ENCODE measurements around the gene UBALD1.
A peak's percentile ranks its signal among the peaks of the same experiment; 100 is the strongest.

The UBALD1 gene

DNA sequence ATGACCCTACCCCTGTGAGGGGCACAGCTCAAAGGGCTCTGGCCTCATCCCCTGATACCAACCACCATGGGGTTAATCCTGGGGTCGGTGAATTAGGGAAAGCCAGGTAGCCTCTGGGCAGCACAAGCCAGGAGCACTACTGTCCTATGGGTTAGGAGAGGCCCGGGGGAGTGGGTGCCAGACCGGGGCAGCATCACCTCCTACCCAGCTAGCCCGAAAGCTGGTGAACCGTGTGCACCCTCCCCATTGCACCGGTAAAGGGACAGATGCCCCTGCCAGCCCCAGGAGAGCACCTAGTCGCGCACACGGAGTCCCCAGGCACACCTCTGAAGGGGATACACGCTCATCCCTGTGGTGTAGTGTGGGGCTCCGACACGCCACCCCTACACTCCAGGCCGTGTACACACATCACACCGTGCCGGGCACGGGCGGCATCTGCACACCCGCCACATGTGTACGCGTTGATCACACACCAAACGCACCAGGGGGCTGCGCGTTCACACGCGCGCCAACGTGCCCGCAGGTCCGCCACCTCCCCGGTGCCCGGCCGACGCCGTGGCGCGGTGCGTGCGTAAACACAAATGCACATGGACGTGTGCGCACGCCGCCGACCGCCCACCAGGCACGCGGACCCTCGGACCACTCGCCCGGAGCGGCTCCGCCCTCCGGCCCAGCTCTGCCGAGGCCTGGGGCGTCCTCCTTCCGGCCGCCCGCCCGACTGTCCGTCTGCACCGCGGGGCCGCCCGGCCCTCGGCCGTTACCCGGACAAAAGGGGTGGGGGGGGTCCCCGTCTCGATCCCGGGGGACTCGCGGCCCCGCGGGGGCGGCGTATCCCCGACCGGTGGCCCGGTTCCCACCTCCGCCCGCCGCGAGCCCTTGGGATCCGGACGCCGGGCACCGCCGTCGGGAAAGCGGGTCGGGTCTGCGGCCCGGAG is 785 bp downstream of the UBALD1 start:
- peak; percentile 18 to 19 for DNase-seq

DNA sequence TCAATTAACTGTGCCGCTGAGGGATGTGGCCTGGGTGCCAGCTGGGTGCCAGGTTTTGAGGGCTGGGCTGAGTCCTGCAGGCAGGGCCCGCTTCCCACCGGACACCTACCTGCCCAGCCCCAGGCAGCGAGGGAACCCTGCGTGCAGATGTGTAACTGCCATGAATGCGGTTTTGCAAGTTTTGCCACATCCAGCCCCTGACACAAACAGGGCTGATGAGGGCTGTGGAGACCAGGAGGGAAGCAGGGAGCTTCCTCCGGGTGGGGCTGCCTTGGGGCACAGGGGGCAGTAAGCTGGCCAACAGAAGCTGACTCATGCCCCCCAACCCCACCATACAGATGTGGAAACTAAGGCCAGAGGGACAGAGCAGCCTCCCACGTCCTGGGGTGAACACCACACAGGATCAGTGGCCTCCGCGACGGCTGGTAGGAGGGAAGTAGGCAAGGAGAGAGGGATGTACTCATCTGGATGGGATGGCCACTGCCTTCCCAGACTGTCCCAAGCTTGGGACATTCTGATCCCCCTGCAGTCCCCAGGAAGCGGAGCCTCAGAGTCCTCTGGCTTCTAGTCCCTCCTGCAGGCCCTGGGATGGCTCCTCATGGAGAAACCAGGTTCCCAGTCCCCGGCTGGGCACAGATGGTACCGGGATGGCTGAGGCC is 1.6 kb downstream of the UBALD1 start:
- no peak for DNase-seq

DNA sequence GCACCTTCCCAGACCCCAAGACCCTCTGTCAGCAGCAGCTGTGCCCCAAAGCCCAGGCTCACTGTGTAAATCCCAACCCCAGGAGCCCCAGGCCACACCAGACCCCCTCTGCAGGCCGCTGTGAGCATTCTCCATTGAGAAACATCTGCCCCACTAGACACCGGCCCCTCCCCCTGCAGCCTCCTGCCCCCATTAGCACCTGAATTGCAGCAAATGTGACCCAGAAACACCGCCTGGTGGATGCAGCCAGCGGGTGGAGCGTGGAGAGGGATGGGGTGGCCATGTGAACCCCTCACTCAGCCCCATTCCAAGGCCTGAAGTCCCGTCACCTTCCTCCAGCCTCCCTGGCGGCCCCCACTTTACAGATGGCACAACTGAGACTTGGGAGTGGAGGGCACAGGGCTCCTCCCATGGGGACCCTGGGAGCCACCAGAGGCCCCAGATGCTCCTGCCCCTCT is 2.2 kb downstream of the UBALD1 start:
- DNase-seq: no peak

GRCh38 chr16:4611337-4612021 is 3.2 kb downstream of the UBALD1 start:
- no peak for DNase-seq

DNA sequence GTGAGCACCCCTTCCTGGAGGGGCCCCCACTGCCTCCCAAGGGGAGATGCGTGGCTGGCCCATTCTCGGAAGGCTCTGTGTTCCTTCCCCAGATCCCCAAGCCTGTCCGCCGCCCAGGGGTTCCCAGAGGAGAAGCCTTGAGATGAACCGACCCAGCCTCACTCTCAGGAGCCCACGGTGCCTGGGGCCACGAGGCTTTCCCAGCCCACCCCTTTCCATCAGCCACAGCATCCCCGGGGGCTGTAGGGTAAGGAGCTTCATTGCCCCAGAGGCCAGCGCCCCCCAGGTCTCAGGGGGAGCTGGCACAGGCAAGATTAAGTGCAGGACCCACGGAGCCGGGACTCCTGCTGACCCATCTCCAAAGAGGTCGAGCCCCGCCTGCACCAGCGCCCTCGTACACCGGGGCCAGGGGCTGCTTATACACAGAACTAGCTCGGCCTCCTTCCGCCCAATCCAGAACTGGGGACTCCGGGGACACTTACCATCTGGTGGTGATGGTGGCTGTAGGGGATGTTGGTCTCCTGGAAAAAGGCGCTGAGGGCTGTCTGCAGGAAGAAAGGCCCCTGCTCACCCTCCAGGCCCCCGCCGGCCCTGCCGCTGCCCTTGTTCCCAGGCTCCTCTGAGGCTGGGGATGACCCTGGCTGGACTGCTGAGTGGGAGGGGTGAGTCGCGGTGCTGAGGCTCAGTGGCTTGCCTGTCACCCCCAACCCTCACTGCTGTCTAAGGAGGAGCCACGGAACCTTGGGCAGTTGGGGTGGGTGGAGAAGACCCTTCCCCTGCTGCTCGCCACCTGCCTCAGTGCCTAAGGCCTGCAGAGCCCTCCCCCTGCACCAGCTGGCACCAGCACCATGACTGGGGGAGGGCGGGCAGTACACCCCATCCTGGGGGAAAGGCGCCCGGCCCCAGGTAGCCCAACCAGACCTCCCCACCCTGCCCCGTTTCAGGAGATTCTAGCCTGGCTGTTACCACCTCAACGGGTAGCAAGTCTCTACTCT is 4.4 kb downstream of the UBALD1 start:
- DNase-seq: no peak

GRCh38 chr16:4609200-4610010 is 5.3 kb downstream of the UBALD1 start:
- no peak for DNase-seq

DNA sequence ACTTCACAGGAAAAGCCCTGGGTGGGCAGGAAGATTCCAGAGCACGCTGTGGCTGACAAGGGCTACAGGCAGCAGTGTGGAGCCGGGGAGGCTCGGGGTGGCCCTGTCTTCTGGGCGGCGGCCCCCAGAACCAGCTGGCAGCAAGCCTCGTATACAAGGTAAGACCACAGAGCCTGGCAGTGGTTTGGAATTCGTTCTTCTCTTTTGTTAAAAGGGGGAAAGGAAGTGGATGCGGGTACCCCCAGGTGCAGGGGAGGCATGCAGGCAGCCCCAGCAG is 6.0 kb downstream of the UBALD1 start:
- no peak for DNase-seq

DNA sequence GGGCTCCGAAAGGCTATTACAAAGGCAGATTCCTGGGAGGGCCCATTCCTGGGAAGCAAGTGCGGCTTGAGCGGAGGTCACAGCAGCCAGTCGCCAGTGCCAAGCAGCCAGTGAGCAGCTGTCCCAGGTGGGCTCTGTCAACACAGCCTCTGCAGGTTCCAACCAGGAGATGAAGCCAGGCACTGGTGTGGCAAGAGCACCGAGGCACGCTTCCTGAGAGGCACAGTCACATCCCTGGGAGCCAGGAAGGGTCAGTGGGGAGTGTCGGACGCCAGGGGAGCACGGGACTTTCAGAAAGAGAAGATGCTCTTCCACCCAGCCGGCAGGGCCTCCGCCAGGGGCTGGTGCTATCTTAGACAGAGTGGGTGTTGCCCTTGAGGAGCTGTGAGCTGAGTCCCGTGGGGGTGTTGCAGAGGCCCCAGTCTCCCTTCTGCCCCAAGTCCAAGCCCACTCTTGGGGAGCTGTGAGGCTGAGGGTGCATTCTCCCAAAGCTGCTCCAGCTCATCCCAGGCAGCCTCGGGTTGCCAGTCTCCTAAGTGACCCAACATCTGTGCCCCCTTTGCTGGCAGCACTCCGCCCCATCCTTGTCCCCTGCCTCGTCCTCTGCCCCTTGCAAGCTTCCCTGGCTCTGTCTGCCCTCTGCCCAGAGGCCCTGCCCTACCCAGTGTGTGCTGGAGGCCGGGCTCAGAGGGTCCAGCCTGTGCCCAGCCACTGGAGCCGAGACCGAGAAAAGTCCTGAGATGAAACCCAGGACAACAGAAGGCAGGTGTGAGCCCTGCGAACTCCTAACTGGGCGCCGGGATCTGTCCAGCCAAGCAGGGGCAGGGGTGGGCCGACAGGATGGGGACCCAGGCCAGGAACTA is 6.6 kb downstream of the UBALD1 start:
- no peak for DNase-seq

GRCh38 chr16:4606354-4606753 is 8.3 kb downstream of the UBALD1 start:
- DNase-seq: no peak

- DNase-seq: no peak
Observed at GRCh38 chr16:4604401-4604800, 10.3 kb downstream of the UBALD1 start.

DNA sequence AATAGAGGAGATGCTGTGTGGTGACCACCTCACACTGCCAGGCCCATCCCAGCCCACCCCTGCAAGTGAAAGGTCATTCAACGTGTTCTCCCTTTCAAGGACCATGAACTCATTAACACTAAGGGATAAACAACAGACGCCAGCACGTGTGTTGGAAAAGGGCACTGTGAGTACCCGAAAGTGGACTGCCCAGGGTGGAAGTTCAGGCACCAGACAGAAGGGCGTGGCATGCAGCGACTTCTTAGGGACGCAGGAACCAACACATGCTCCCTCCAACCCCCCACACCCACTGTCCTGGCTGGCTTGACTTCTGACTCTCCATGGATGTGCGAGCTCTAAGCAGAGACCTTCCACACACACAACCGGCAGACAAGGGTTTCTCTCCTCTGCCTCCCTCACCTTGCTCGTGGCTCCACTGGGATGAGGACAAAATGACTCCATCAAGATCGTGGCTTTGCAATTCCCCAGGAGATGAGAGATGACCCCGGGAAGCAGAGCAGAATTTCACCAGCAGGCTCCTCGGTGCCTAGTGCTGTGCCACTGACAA is 11.0 kb downstream of the UBALD1 start:
- no peak for DNase-seq

- DNase-seq: no peak
Observed at GRCh38 chr16:4602331-4602730, 12.4 kb downstream of the UBALD1 start.

- DNase-seq: no peak
Observed at GRCh38 chr16:4601864-4602186, 12.9 kb downstream of the UBALD1 start.

DNA sequence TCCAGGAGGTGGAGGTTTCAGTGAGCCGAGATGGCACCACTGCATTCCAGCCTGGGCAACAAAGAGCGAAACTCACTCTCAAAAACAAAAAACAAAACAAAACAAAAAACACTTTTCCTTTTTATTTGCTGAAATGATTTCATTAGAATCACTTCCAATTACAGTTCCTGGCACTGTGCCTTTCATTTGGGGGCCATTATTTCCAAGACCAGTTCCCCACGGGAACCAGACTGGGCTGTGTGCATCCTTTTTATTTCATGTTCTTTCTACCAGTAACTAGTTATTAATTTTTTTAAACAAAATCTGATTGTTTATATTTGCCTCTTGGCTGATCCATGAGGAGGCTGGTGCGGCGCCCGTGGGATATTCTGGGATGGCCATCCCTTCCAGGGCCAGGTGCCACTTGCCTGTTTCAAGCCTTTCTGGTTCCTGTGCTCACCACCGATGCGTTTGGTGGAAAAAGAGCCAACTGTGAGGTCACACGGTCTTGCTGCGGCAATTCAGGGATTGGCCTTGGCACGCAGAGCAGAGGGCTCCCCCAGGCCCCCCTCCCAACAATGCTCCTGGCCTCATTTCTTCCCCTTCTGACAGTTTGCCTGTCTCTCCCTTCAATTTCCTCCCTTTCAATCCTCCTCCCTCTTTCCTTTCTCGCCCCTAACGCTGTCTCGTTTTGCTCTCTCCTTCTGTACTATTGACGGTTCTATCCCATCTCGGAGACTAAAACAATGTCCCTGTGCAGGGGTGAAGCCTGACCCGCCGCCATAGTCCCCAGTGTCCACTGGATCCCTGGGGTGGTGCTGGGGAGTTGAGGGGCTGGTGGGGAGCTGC is 13.4 kb downstream of the UBALD1 start:
- no peak for DNase-seq

DNA sequence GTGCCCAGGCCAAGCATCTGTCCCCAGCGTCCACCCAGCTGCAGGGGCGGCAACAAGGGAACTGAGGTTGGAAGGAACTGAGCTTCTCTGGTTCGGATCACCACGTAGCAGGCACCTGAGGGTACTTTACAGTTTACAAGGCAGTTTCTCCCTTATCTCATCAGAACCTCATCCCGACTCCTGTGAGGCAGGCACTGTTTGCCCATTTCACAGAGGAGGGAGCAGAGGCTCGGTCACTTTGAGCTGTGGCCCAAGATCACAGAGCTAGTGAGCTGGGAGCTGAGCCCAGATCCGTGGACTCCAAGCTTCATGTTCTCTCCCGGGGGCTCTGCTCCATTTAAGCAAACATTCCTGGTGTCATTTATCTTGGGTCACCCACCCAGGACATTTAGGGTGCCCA is 15.1 kb downstream of the UBALD1 start:
- DNase-seq: no peak

DNA sequence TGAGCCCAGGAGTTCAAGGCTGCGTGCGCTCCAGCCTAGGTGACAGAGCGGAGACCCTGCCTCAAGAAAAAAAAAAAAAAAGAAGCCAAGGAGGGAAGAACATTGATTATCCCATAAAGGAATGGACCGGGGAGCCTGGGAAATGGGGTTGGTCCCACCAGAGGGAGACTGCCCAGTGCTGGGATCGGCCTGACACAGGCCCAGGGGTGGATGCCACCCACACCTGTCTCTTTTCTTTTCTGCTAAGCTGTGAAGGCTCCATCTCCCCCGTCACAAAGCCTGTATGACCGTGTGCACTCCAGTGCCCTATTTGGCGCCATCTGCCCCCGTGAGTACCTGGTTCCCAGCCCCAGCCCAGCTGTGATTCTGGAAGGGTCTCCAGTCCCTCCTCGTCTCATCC is 15.7 kb downstream of the UBALD1 start:
- DNase-seq: no peak

DNA sequence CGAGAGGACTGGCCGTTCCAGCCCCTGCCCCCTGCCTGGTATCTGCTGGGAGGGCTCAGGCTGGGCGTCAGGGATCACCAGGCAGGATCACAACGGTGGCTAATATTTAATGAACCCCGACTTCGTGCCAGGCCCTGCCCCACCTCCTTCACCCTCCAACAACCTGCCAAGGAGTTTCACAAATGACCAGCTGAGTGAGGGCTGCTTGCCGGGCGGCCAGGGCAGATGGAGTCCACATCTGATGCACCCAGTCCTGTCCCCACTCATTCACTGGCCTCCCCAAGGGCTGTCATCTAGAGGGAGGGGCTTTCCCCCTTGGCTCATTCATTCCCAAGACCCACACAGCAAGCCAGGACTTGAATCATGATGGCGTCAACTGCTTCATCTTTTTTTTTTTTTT is 17.5 kb downstream of the UBALD1 start:
- DNase-seq: no peak

GRCh38 chr16:4594433-4595410 is 20.0 kb downstream of the UBALD1 start:
- DNase-seq: no peak
